GM19239 (cell line): ENCODE results near the gene ACYP2.

Experiments
- DNase-seq: peaks from one replicate; pipeline ENCODE4 v3.0.0; 2011; ENCODE audit warnings: low spot score; ENCODE audit not compliant: insufficient read length
- FAIRE-seq: peaks from 2 replicates; lab custom pipeline; 2011; peaks lifted over from hg19 to GRCh38; lab: Jason Lieb, UNC

Gene ACYP2

DNA sequence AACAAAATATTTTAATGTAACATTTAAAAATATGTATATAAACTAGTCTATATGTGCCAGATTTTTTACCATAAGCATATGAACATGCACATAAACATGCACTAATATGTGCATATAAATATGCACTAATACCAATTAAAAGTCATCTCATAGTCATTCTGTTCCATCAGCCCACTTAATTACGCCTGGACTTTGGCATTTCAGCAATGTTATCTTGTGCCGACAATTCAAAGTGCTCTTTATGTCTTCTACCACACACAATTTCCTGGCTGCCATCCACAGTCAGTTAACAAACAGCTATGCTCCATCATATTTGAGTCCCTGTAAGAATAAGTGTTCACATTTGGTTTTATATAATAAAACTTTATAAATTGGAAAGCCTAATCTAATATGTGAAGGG is 233.2 kb downstream of the ACYP2 start:
- DNase-seq (no peak), FAIRE-seq (no peak)

DNA sequence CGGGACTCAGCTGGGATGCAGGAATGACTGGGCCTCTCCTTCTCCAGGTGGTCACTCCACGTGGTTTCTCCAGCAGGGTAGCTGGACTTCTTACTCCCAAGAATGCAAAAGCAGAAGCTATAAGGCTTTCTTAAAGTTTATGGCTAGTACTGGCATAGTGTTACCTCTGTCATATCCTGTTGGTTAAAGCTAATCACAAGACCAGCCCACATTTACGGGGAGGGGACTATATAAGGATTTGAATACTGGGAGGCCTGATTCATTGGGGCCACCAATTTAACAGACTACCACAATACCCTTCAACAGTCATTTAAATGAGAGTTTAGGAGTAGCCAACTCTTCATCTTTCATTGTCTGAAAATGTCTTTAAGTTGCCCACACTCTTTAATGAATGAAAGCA is 235.0 kb downstream of the ACYP2 start:
- DNase-seq (no peak), FAIRE-seq (no peak)

DNA sequence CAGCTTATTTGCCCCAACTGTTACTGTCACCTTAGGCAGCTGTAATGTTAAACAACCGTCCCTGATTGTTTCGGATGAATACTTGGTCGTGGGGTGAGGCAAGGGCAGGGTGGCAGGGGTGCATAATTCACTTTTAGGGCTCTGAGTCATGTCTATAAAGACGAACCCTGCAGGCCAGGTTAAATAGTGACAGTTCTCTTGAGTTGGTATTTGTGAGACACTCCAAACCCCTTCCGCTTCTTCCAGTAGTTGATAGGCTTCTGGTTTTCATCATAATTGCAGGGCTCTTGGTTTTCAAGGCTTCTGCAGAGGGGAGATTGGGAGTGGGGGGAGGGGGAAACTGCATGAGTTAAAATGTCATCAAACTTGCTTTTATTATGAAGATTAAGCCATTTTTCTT is 237.8 kb downstream of the ACYP2 start:
- DNase-seq (no peak), FAIRE-seq (no peak)
